GF-D8 (cell line): ENCODE results near the gene PDIA2.
"Not testable (repeated sequence)": the region's sequence is repeated elsewhere in the genome, so short reads cannot be mapped to it uniquely, and the experiment has no call there.

Experiments
- DNase-seq: peaks from one replicate; lab custom pipeline; 2025; lab: John Stamatoyannopoulos, UW

The PDIA2 gene

GRCh38 chr16:263944-264343, 19.0 kb upstream of the PDIA2 start:
- DNase-seq = no peak

- DNase-seq = no peak
Measured at GRCh38 chr16:264440-264951, 18.5 kb upstream of the PDIA2 start.

- DNase-seq = no peak
Measured at GRCh38 chr16:265002-265529, 17.9 kb upstream of the PDIA2 start.

GRCh38 chr16:265711-266110, 17.3 kb upstream of the PDIA2 start:
- no peak for DNase-seq

- DNase-seq = no peak
Measured at GRCh38 chr16:266258-267164, 16.5 kb upstream of the PDIA2 start.

GRCh38 chr16:267562-267961, 15.4 kb upstream of the PDIA2 start:
- DNase-seq = not testable (repeated sequence)

GRCh38 chr16:268141-269053, 14.6 kb upstream of the PDIA2 start:
- DNase-seq = no peak

GRCh38 chr16:269061-269796, 13.7 kb upstream of the PDIA2 start:
- DNase-seq = no peak

- DNase-seq = no peak
Measured at GRCh38 chr16:270381-271255, 12.3 kb upstream of the PDIA2 start.

- DNase-seq = no peak
Measured at GRCh38 chr16:272633-273546, 10.1 kb upstream of the PDIA2 start.

- DNase-seq = no peak
Measured at GRCh38 chr16:273547-274421, 9.2 kb upstream of the PDIA2 start.

GRCh38 chr16:275041-275641, 7.8 kb upstream of the PDIA2 start:
- DNase-seq = no peak

- DNase-seq = no peak
Measured at GRCh38 chr16:275786-276232, 7.2 kb upstream of the PDIA2 start, which contains the start of gene RGS11. Gene RGS11, minus strand, starts transcription at chr16:275944. Its CDS starts 33 bp downstream, at chr16:275911.

GRCh38 chr16:276426-277077, 6.4 kb upstream of the PDIA2 start:
- DNase-seq = no peak

- peak; percentile 65 for DNase-seq
Measured at GRCh38 chr16:278863-279366, 4.0 kb upstream of the PDIA2 start.

GRCh38 chr16:279531-279930, 3.4 kb upstream of the PDIA2 start:
- no peak for DNase-seq

- no peak for DNase-seq
Measured at GRCh38 chr16:280005-280460, 2.9 kb upstream of the PDIA2 start.
